ENCODE measurements around the gene NOG.

- TF ChIP-seq EZH2phosphoT487 (IDR thresholded peaks at IDR 0.05; ENCODE audit: borderline replicate concordance), result no peak
- TF ChIP-seq, protein P1, sequence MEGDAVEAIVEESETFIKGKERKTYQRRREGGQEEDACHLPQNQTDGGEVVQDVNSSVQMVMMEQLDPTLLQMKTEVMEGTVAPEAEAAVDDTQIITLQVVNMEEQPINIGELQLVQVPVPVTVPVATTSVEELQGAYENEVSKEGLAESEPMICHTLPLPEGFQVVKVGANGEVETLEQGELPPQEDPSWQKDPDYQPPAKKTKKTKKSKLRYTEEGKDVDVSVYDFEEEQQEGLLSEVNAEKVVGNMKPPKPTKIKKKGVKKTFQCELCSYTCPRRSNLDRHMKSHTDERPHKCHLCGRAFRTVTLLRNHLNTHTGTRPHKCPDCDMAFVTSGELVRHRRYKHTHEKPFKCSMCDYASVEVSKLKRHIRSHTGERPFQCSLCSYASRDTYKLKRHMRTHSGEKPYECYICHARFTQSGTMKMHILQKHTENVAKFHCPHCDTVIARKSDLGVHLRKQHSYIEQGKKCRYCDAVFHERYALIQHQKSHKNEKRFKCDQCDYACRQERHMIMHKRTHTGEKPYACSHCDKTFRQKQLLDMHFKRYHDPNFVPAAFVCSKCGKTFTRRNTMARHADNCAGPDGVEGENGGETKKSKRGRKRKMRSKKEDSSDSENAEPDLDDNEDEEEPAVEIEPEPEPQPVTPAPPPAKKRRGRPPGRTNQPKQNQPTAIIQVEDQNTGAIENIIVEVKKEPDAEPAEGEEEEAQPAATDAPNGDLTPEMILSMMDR (conservative IDR thresholded peaks at IDR 0.05; ENCODE audit: low read length), result no peak
These were observed 47.9 kb downstream of the NOG start for GRCh38 chr17:56641373-56641772.

All from Loucy (cell line).